HG02884 (cell line): ENCODE results near the gene OPTN.
A peak's percentile ranks its signal among the peaks of the same experiment; 100 is the strongest.
"Not testable (repeated sequence)": the region's sequence is repeated elsewhere in the genome, so short reads cannot be mapped to it uniquely, and the experiment has no call there.

ENCODE experiments used
- ATAC-seq: cut with Tn5 transposase; IDR thresholded peaks from one replicate; pipeline ENCODE4 v1.9.1; 2021; ENCODE audit warnings: mild to moderate bottlenecking, moderate library complexity; ENCODE audit not compliant: unreplicated experiment

OPTN gene

DNA sequence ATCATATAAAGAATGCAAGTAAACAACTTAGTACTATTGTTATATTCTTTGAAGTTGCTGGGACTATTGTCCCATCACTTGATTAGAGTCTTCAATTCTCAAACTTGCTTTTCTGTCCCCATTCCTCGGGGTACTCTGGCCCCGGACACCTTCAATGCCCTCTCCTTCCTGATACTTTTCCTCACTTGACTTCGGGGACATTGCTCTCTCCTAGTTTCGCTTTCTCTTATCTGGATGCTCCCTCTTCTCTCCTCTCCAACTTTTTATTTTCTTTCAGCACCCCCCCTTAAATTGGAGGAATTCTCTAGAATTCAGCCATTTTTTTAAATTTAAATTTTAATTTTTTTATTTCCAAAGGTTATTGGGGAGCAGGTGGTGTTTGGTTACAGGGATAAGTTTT, 10.6 kb upstream of the OPTN start:
- no peak for ATAC-seq

- ATAC-seq: no peak
Measured at GRCh38 chr10:13090289-13090688, 9.7 kb upstream of the OPTN start.

GRCh38 chr10:13091801-13092200, 8.2 kb upstream of the OPTN start:
- ATAC-seq: no peak

GRCh38 chr10:13092291-13093102, 7.5 kb upstream of the OPTN start:
- ATAC-seq: no peak

DNA sequence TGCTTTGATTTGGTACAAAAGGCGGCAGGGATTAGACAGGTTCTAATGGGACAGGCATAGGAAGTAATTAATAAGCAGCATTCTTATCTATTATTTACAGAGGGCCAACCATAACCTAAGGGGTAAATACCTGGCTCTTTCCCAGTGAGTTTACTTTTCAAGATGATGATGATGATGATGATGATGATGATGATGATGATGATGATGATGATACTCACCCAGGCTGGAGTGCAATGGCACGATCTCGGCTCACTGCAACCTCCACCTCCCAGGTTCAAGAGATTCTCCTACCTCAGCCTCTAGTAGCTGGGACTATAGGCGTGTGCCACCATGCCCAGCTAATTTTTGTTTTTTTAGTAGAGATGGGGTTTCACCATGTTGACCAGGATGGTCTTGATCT, 5.9 kb upstream of the OPTN start:
- not testable (repeated sequence) for ATAC-seq

DNA sequence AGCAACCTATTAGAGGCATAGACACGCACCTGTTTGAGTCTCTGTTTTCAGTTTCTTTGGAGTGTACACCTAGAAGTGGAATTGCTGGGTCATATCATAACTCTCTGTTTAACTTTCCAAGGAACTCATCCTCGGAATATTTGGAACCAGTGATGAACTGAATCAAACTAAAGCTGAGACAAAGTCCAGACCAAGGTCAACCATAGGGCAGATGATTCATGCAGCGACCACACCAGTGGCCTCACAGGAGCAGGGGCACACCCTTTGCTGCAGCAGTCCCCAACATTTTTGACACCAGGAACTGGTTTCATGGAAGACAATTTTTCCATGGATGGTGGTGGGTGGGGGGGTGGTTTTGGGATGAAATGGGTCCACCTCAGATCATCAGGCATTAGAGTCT, 4.9 kb upstream of the OPTN start:
- ATAC-seq: no peak

DNA sequence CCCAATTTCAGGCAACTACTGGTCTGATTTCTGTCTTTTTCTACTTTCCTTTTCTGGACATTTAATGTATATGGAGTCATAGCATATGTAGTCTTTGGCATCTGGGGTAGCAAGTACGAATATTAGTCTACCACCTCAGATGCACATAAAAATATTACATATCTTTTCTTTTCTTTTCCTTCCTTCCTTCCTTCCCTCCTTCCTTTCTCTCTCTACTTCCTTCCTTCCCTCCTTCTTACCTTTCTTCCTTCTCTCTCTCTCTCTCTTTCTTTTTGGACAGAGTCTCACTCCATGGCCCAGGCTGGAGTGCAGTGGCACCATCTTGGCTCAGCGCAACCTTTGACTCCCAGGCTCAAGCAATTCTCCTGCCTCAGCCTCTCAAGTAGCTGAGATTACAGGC, 4.0 kb upstream of the OPTN start:
- ATAC-seq: no peak

DNA sequence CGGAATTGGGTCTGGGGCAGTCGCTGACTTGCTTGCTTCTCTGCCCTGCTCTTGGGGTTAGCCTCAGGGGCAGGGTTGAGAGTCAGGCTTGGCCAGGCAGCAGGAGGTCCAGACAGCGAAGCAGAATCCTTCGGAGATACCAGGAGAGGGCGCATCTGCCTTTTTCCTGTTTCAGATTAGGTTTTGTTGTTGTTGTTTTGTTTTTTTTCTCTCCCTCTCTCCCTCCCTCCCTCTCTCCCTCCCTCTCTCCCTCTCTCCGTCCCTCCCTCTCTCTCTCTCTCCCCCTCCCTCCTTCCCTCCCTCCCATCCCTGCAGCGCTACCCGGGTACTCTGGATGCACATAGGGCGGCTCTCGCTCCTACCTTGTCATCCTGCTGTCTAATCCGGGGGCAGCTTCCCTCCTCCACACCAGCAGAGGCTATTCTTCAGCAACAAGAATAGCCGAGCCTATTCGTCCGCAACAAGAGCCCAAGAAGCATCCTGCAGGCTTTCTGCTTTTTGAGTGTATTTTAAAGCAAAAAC, 758 bp upstream of the OPTN start:
- peak; percentile 23 for ATAC-seq

GRCh38 chr10:13100349-13101294, 659 bp downstream of the OPTN start:
- peak; percentile 31 for ATAC-seq

- no peak for ATAC-seq
Measured at GRCh38 chr10:13102002-13102794, 2.2 kb downstream of the OPTN start.

DNA sequence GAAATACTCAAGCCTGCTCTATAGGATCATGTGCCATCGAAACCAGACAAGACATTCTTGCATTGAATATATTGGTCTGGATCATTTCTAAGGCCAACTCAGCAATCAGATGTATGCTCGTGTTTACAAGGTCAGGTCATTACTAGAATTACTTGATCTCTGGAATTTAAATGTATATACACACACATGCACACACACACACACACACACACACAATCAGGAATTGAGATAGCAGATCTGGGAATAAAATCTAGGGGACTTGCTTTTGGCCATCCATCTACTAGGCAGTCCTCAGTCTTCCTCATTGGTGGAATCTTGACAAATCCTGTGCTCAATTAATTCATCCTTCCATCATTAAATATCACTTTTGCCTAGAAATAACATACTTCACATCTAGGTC, 3.6 kb downstream of the OPTN start:
- ATAC-seq: no peak

DNA sequence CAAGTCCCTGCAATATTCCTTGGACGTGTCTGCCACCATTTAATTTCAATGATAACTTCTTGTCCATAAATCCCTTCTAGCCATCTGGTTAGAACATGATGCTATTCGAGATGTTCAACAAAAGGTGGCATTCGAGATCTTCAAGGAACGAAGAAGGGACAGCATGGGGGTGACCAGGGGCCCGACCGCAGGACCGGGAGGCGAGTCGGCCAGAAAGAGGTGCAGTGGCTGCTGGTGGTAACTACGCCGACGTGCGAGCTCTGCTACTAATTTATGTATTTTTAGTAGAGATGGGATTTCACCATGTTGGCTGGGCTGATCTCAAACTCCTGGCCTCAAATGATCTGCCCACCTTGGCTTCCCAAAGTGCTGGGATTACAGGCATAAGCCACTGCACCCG, 4.7 kb downstream of the OPTN start:
- no peak for ATAC-seq

DNA sequence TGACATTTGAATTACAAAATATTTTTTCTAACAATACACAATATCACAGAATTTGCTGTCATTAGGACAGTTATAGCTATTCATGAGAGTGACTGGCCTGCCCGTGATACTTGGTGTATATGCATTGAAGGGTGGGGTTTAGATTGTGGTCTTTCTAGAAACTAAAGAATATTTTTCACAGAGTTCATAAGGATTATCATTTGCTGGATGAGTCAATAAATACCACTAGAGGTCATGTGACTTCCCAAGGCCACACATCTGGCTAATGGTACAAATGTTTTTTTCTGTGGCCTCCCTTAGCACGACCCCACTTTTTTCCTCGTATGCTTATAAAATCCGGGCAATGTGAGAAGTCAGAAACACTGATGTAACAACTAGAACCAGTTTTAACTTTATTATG, 5.2 kb downstream of the OPTN start:
- ATAC-seq: no peak

GRCh38 chr10:13106387-13107045, 6.6 kb downstream of the OPTN start:
- ATAC-seq: no peak

DNA sequence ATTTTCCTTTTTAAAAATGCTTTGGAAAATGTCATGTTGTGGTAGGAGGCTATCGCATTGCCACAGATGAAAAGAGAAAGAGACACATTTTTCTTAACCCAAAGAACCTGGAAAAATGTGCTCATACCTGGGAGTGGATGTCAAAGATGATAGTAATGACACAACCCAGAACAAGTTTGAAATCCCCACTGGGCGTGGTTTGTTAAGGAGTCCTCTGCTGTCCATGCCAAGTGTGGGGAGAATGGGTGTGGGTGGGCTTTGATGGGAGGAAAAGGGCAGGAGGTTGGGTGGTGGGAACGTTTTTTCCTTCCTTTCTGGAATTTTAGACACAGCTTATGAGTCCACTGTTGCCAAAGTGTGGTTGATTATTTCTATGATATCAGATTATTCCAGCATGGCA, 10.9 kb downstream of the OPTN start:
- no peak for ATAC-seq

DNA sequence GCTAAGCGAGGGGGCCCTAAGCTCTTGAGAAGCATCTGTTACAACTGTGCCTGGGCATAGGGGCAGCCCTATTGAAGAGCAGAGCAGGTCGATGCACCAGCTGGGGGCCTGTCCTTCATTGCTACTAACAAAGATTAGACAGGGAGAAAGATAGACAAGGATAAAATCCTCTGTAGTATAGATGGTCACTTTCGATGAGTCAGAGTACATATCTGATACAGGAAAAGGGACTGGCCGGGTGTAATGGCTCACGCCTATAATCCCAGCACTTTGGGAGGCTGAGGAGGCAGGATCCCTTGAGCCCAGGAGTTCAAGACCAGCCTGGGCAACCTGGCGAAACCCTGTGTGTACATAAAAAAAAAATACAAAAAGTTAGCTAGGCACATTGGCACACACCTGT, 13.6 kb downstream of the OPTN start:
- ATAC-seq: no peak

- no peak for ATAC-seq
Measured at GRCh38 chr10:13115832-13116803, 16.2 kb downstream of the OPTN start.

GRCh38 chr10:13117841-13118783, 18.1 kb downstream of the OPTN start:
- ATAC-seq: no peak
